A549 (cell line): ENCODE results near the gene RNF114. TPM values are rescaled to one million over a fixed set of nuclear protein-coding genes. Genes with fewer than 3 reads are reported as not detected.

Experiments used
- ATAC-seq, 2 experiments: fragments of 200-7000 bp in 1 of 2; fragments of >200 bp in 1 of 2; cut with Nextera tagmentation in 1 of 2; cut with Tn5 transposase in 1 of 2; 3 replicates each; pipeline versions ENCODE4 v1.8.0 to v1.9.1; 2018 to 2020; ENCODE audit warnings: mild to moderate bottlenecking in 1 of 2, moderate library complexity in 1 of 2
- CTCF ChIA-PET: fragments of 300-600 bp; sonication (Branson Sonifier 250); formaldehyde crosslinking; extraction: SDS; loops from one replicate; lab custom pipeline; 2021; ENCODE audit warnings: antibody characterized with exemption, inconsistent platforms; lab: Yijun Ruan, JAX
- POLR2A ChIA-PET: fragments of 350-600 bp; formaldehyde crosslinking; extraction: SDS; loops from one replicate; lab custom pipeline; 2021; ENCODE audit warnings: antibody characterized with exemption, inconsistent platforms; lab: Yijun Ruan, JAX
- DNase-seq, 2 experiments: peaks; one replicate each; pipeline versions ENCODE4 v3.0.0 to v3.0.0-alpha.2; 2011 to 2016; ENCODE audit warnings: low read depth in 1 of 2, low spot score in 1 of 2
- FAIRE-seq: peaks from 2 replicates; lab custom pipeline; 2011; peaks lifted over from hg19 to GRCh38; lab: Jason Lieb, UNC
- H3K27ac ChIP-seq, 2 experiments: fragments of >200 bp; sonication (Bioruptor Twin); formaldehyde crosslinking; 3 replicates each; pipeline ENCODE4 v1.5.1; 2016 to 2017
- H3K4me1 ChIP-seq: fragments of >200 bp; sonication (Bioruptor Twin); formaldehyde crosslinking; 3 replicates; pipeline ENCODE4 v1.6.1; 2016
- H3K4me2 ChIP-seq: fragments of >200 bp; sonication (Bioruptor Twin); formaldehyde crosslinking; 3 replicates; pipeline ENCODE4 v1.6.1; 2016
- H3K4me3 ChIP-seq: fragments of >200 bp; sonication (Bioruptor Twin); formaldehyde crosslinking; 3 replicates; pipeline ENCODE4 v1.5.1; 2016
- H3K9me3 ChIP-seq: fragments of >200 bp; sonication (Bioruptor Twin); formaldehyde crosslinking; 3 replicates; pipeline ENCODE4 v1.6.1; 2016
- EHF ChIP-seq: fragments of 250-450 bp; sonication (Bioruptor Pico); IDR thresholded peaks from 2 replicates; pipeline ENCODE4 v1.5.0; 2020; ENCODE audit warnings: mild to moderate bottlenecking
- FOXS1 ChIP-seq: fragments of 250-450 bp; sonication (Bioruptor Pico); IDR thresholded peaks from 2 replicates; pipeline ENCODE4 v1.5.0; 2020; ENCODE audit warnings: mild to moderate bottlenecking, moderate library complexity
- HDAC2 ChIP-seq: fragments of 200-600 bp; sonication (generic); IDR thresholded peaks from 2 replicates; pipeline ENCODE4 v1.6.1; 2016
- KDM1A ChIP-seq: fragments of 200-600 bp; sonication (generic); IDR thresholded peaks from 2 replicates; pipeline ENCODE4 v1.6.1; 2016; ENCODE audit warnings: low read depth, mild to moderate bottlenecking
- MAZ ChIP-seq: fragments of 150-350 bp; IDR thresholded peaks from 2 replicates; pipeline ENCODE4 v1.6.1; 2014; ENCODE audit warnings: antibody characterized with exemption, low read depth, low read length, borderline replicate concordance
- MYC ChIP-seq: IDR thresholded peaks from 2 replicates; pipeline ENCODE4 v1.6.1; 2012; ENCODE audit warnings: mild to moderate bottlenecking, inconsistent platforms, low read length, improper control_type of control experiment, borderline replicate concordance
- NR3C1 ChIP-seq: fragments of >200 bp; sonication (Bioruptor Twin); formaldehyde crosslinking; IDR thresholded peaks from 3 replicates; pipeline ENCODE4 v1.6.1; 2017
- POLR2AphosphoS2 ChIP-seq: conservative IDR thresholded peaks from 2 replicates; pipeline ENCODE4 v1.6.1; 2012; ENCODE audit warnings: low read length, improper control_type of control experiment, inconsistent platforms
- REST ChIP-seq: fragments of 200-600 bp; sonication (generic); IDR thresholded peaks from 2 replicates; pipeline ENCODE4 v1.6.1; 2016; ENCODE audit warnings: antibody characterized with exemption, mild to moderate bottlenecking, moderate library complexity
- SREBF2 ChIP-seq: fragments of 450-650 bp; IDR thresholded peaks from 2 replicates; pipeline ENCODE4 v1.6.1; 2014; ENCODE audit warnings: mild to moderate bottlenecking, moderate library complexity
- ZFP36 ChIP-seq: fragments of 450-650 bp; IDR thresholded peaks from 2 replicates; pipeline ENCODE4 v1.6.1; 2014; ENCODE audit warnings: borderline replicate concordance; ENCODE audit not compliant: partially characterized antibody
- ZNF302 ChIP-seq: fragments of 250-450 bp; sonication (Bioruptor Pico); IDR thresholded peaks from 2 replicates; pipeline ENCODE4 v1.9.0; 2021; ENCODE audit warnings: inconsistent platforms, mild to moderate bottlenecking, moderate library complexity
- WGBS: methylation state at CpG from one replicate; pipeline ENCODE4 v1.1.6; 2017; ENCODE audit errors: missing lambda C conversion rate; 5-methylcytosine and 5-hydroxymethylcytosine counted together
- polyA plus RNA-seq, 4 experiments: library from polyadenylated mRNA; depleted of rRNA in 3 of 4; stranded (reverse); fragments of >200 nt; fragmentation: RNase III in 1 of 4; extraction: RNeasy Plus Mini Kit Qiagen cat#74134 plus additional on column Dnase treatment in 1 of 4; gene quantifications; 2 replicates in 3 of 4; 3 replicates in 1 of 4; pipeline ENCODE4 v1.2.3, GENCODE V29; 2011 to 2017
- TF ChIP-seq, protein P1 (sequence below): fragments of 150-350 bp; IDR thresholded peaks from 2 replicates; pipeline ENCODE4 v1.6.1; 2014; ENCODE audit warnings: low read depth, mild to moderate bottlenecking, low read length

RNF114 gene
- polyA plus RNA-seq, 2 of the 4 experiments (the other 2 are of a cell fraction) = 43.1 to 44.8 TPM

- Histone ChIP-seq H3K4me3 (peak overlapping the region; percentile 69), H3K4me2 (peak overlapping the region; percentile 95), H3K27ac (peak overlapping the region; percentile 80 to 95), H3K9me3 (no peaks in the 10 kb centered on the region), H3K4me1 (peaks cover 64% of the 10 kb centered on the region)
- 83% methylated on average over 18 of the region's 18 CpGs for WGBS
- ChIA-PET CTCF (interaction anchor here (1.0 to 28.4 kb wide), 5 partner anchors 10 to 195 kb away, joined by 3 to 1049 read pairs (median 4); no protein-coding TSS in a partner anchor), POLR2A (interaction anchor here (1.0 to 6.8 kb wide), 3 partner anchors 36 to 86 kb away, joined by 3 to 79 read pairs (median 5); no protein-coding TSS in a partner anchor)
- DNase-seq (no peak), ATAC-seq (peak in 1 of 2 experiments; percentile 1; a peak in 2 of 6 replicates), FAIRE-seq (no peak)
- no peak for TF ChIP-seq FOXS1 (CRISPR knock-in tag)
- no peak for TF ChIP-seq SREBF2
- no peak for TF ChIP-seq MAZ
- TF ChIP-seq REST = no peak
- TF ChIP-seq KDM1A = no peak
- no peak for TF ChIP-seq MYC
- no peak for TF ChIP-seq POLR2AphosphoS2
- TF ChIP-seq EHF (CRISPR knock-in tag) = no peak
- no peak for TF ChIP-seq NR3C1
- TF ChIP-seq, protein P1, sequence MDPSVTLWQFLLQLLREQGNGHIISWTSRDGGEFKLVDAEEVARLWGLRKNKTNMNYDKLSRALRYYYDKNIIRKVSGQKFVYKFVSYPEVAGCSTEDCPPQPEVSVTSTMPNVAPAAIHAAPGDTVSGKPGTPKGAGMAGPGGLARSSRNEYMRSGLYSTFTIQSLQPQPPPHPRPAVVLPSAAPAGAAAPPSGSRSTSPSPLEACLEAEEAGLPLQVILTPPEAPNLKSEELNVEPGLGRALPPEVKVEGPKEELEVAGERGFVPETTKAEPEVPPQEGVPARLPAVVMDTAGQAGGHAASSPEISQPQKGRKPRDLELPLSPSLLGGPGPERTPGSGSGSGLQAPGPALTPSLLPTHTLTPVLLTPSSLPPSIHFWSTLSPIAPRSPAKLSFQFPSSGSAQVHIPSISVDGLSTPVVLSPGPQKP = no peak
- TF ChIP-seq ZNF302 (CRISPR knock-in tag) = no peak
- TF ChIP-seq, all 56 proteins: peak for 0
Measured at GRCh38 chr20:49983848-49984408, 47.7 kb downstream of the RNF114 start.

DNA sequence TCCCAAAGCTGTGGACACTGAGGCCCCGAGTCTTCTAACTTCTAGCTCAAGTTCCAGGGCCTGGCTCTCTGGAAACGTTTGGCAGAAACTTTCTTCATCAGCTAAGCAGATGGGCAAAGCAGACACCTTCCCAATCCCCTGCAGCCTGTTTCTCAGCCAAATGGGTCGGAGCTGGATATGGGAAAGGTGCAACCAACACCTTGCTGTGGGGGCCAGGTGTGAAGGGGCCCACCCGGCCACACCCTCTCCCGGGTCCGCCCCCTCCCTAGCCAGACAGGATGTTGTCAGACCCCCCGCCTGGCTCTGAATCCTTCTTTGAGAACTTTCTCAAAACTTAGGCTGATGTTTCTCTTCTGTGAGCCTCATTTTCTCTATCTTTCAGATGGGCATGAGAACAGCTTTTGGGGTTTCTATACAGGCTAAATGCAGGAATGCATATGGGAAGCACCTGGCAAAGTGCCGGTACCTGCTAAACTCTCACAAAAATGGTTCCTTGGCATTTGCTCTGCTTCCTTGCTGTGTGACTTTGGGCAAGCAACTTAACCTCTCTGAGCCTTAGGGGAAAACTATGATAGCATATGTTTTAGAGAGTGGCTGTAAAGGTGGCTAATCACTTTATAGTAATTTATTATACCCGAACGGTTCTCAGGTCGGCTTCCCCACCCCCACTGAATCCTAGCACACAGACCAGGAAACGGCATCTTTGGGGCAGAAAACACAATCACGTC lies 48.4 kb downstream of the RNF114 start:
- peak overlapping the region; percentile 3 to 95; a peak in 3 of 6 replicates for H3K27ac ChIP-seq

More for the DNA sequence above, 48.4 kb downstream of the RNF114 start:
- no peak for ATAC-seq
- peak overlapping the region; percentile 69 for H3K4me3 ChIP-seq
- WGBS = 76% methylated on average over 13 of the region's 13 CpGs
- peak; percentile 86 for TF ChIP-seq ZFP36
- TF ChIP-seq, protein P1 = no peak
- peak; percentile 44; the same call in 1 of the 2 replicates for TF ChIP-seq HDAC2
- peak; percentile 84; the same call in 1 of the 2 replicates for TF ChIP-seq KDM1A
- TF ChIP-seq, all 56 proteins: peak for 3
- ChIA-PET POLR2A (interaction anchor here (6.8 kb wide), 1 partner anchor 85 kb away, joined by 79 read pairs; no protein-coding TSS in a partner anchor), CTCF (interaction anchor here (0.6 to 28.4 kb wide), 5 partner anchors 10 to 186 kb away, joined by 3 to 1049 read pairs (median 4); no protein-coding TSS in a partner anchor)
- H3K4me2 ChIP-seq = peak overlapping the region; percentile 95
- H3K9me3 ChIP-seq = no peaks in the 10 kb centered on the region
- H3K4me1 ChIP-seq = peaks cover 66% of the 10 kb centered on the region
- FAIRE-seq = no peak
- no peak for DNase-seq
